A549 treated with CORT108297 at 1 μM for 4 hours (cell line): ENCODE results near the gene TBC1D2B. TPM values are rescaled to one million over a fixed set of nuclear protein-coding genes. Genes with fewer than 3 reads are reported as not detected.

Source experiments
- total RNA-seq: library from RNA; stranded (reverse); fragments of 200-300 nt; extraction: Qiagen RNA extraction; gene quantifications from 5 replicates; pipeline ENCODE4 v1.2.3, GENCODE V29; 2022

The TBC1D2B gene
- total RNA-seq = 13.3 to 16.9 TPM (median 13.8 TPM) in 5 replicates

DNA sequence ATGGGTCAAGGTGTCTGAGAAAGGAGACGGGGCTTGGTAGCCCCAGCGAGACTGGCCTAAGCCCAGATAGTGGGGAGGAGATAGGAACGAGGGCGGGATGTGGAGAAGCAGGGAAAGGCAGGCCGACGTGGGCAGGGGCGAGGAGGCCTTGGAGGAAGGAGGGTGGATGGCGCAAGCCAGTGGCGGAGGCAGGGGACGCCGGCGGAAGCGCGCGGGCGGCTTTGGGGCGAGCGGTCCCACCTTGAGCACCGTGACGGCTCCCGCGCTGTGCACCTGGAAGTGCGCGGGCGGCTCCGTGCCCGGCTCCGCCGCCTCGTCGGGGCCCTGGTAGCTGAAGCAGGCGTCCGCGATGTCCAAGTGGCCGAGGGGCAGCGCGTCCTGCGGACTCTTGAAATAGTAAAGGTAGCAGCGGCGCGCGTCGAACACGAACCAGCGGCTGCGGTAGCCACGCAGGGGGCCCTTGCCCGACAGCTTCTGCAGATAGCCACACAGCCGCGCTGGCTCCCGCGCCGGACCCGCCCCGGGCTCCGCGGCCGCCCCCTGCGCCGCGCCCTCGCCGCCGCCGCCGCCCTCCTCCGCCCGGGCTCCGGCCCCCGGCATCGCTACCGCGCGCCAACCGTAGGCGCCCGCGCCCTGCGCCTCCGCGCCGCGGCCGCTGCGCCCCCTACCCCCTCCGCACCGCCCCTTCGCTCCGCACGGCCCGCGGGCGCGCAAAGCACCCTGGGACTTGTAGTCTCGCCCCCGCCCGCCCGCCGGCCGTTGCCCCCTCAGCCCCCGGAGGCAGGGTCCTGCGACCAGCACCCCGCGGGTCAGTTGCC is at the start of gene TBC1D2B:
Gene TBC1D2B, minus strand, starts transcription at position 659 of the 818 bp plus-strand sequence. Its CDS starts 59 bp downstream, at position 600.

DNA sequence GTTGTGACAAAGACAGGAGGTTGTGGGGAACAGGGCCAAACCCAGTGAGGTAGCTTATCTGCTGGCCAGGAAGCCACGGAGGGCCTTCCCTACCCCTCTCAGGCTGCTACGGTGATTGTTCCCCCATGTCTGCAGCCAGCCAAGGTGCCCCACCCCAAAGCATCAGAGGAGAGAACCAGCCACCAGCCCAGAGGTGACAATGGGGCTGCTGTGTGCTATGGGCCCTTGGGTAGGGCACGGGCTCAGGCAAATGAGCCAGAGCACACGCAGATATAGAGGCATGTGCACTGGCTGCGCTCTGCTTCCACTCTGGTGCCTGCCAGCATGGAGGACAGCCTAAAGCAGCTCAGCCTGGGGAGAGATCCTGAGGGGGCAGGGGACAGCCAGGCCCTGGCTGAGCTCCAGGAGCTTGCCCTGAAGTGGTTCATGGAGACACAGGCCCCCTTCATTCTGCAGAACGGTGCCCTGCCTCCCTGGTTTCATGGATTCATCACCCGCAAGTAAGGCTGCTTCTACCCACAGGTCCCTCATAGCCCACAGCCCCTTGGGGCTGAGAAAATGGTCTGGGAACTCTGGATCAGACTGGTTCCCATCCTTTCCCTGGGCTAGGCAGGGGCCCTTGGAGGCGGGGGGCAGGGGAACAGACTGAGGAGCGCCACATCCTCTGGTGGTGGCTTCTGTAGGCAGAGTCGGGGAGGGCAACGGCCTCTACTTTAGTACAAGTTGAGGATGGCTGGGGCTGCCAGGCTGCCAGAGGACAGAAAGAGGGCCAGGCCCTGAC is 14.9 kb upstream of the TBC1D2B start, which contains the start of gene SH2D7:
Gene SH2D7, plus strand, starts transcription at position 301 of the 781 bp plus-strand sequence. Its CDS starts 24 bp downstream, at position 325.

Other genes with a start within 250 kb of the TBC1D2B start
- gene SH2D7, start 14.8 kb upstream of the TBC1D2B start, total RNA-seq = not detected in 5 replicates
- 26.5 to 31.2 TPM (median 27.3 TPM) in 5 replicates for gene CIB2, start 53.7 kb upstream of the TBC1D2B start, total RNA-seq
- 66.0 to 103 TPM (median 74.3 TPM) in 5 replicates for gene IDH3A, start 71.7 kb upstream of the TBC1D2B start, total RNA-seq
- 0.15 to 0.39 TPM (median 0.16 TPM) in 5 replicates for gene ACSBG1, start 156.9 kb upstream of the TBC1D2B start, total RNA-seq
- gene DNAJA4, start 186.9 kb upstream of the TBC1D2B start, total RNA-seq = 0.06 TPM in 1 of 5 replicates, not detected in the others
- 83.4 to 120 TPM (median 84.9 TPM) in 5 replicates for gene SKIC8, start 221.9 kb upstream of the TBC1D2B start, total RNA-seq